Psoas muscle (tissue), 8 donors: ENCODE measurements around the gene SH3D19. TPM values are rescaled to one million over a fixed set of nuclear protein-coding genes. Genes with fewer than 3 reads are reported as not detected.

Source experiments
- ATAC-seq, 4 donors: fragments of 200-7000 bp; cut with Tn5 transposase; one replicate each; pipeline ENCODE4 v1.9.1; 2020; ENCODE audit warnings: moderate library complexity in 3 of 4, mild to moderate bottlenecking in 2 of 4
- DNase-seq, 2 donors: peaks; one replicate each; pipeline ENCODE4 v3.0.0-alpha.2; 2020
- H3K27ac ChIP-seq: fragments of 200-600 bp; one replicate; pipeline ENCODE4 v1.8.0; 2022
- H3K27me3 ChIP-seq, 3 donors: fragments of 200-600 bp in 1 of 3; one replicate each; pipeline versions ENCODE4 v1.6.1 to v1.8.0; 2013 to 2022; ENCODE audit warnings: low read length in 2 of 3, mild to moderate bottlenecking in 2 of 3, moderate library complexity in 1 of 3; ENCODE audit not compliant: insufficient read depth in 3 of 3
- H3K36me3 ChIP-seq, 2 donors: fragments of 200-600 bp in 1 of 2; one replicate each; pipeline versions ENCODE4 v1.6.1 to v1.8.0; 2013 to 2022; ENCODE audit warnings: low read depth in 1 of 2, mild to moderate bottlenecking in 1 of 2, moderate library complexity in 1 of 2; ENCODE audit not compliant: insufficient read depth in 1 of 2
- H3K4me1 ChIP-seq: fragments of 200-600 bp; one replicate; pipeline ENCODE4 v1.8.0; 2022
- H3K4me3 ChIP-seq: fragments of 200-600 bp; one replicate; pipeline ENCODE4 v1.8.0; 2022; ENCODE audit warnings: mild to moderate bottlenecking
- H3K9me3 ChIP-seq: fragments of 200-600 bp; one replicate; pipeline ENCODE4 v1.8.0; 2022
- CTCF ChIP-seq: fragments of 200-600 bp; IDR thresholded peaks from one replicate; pipeline ENCODE4 v1.8.0; 2022; ENCODE audit warnings: antibody characterized with exemption
- WGBS, 3 donors: extraction: QIAGEN DNeasy Blood & Tissue Kit; methylation state at CpG; one replicate each; pipeline versions ENCODE4 v1.1.6 to v1.1.7; 2013; 5-methylcytosine and 5-hydroxymethylcytosine counted together
- intact Hi-C, 2 donors: fragments of 100-400 bp; cut with DNase I; formaldehyde crosslinking; loops; one replicate each; pipeline versions ENCODE4 v1.11.0 to v1.14.2; 2022
- polyA plus RNA-seq, 3 donors: library from polyadenylated mRNA; stranded (reverse); fragments of 200-250 nt; gene quantifications; one replicate each; pipeline ENCODE4 v1.2.3, GENCODE V29; 2013
- total RNA-seq, 4 donors: library from RNA; stranded (reverse); fragmentation: NEBNext Ultra II Directional in 2 of 4; extraction: Animal tissue kit (Norgen Biotek cat#: 25700) in 2 of 4; gene quantifications; one replicate each; pipeline versions ENCODE4 v1.2.1 to v1.2.4, GENCODE V29; 2021 to 2023
- donor health status: healthy with polysubstance abuse.
- donor health status: DM: no; HTN: no; CAD: no; lungs with moderate emphysema.
- donor health status: Bipolar disorder and iron deficiency.
- donor health status: healthy.
- donor health status: DM: yes; HTN: yes; CAD: no.
- donor health status: DM: no; HTN: no; CAD: no.
- donor health status: DM: no; HTN: no; CAD: no.
- donor health status: DM: yes; HTN: yes; CAD: no.

The SH3D19 gene
- total and polyA plus RNA-seq, 7 donors, result 7.0 to 59.0 (median 26.9) TPM

- peaks cover 6% of the 10 kb centered on the region for H3K4me1 ChIP-seq
- intact Hi-C loops, result no loop called here
These were observed 157.8 kb downstream of the SH3D19 start for GRCh38 chr4:151167561-151167960.

GRCh38 chr4:151166636-151167035 lies 158.8 kb downstream of the SH3D19 start:
- peaks cover 0 to 16% of the 10 kb centered on the region in 2 donors for H3K36me3 ChIP-seq
- peak; percentile 47 to 76 (median 68) for ATAC-seq
- 24 to 50% (median 34%) methylated on average over 4 of the region's 4 CpGs for WGBS, 3 donors
- no peak overlapping the region for H3K27ac ChIP-seq
- peaks cover 6% of the 10 kb centered on the region for H3K4me1 ChIP-seq
- TF ChIP-seq CTCF, result no peak
- intact Hi-C loops, result no loop called here
- no peak overlapping the region for H3K4me3 ChIP-seq
- H3K9me3 ChIP-seq, result no peaks in the 10 kb centered on the region
- no peaks in the 10 kb centered on the region for H3K27me3 ChIP-seq
- no peak for DNase-seq

More at GRCh38 chr4:151167561-151167960, 157.8 kb downstream of the SH3D19 start:
- DNase-seq, result no peak
- no peak for TF ChIP-seq CTCF
- peaks cover 0 to 16% of the 10 kb centered on the region in 2 donors for H3K36me3 ChIP-seq
- no peak overlapping the region for H3K4me3 ChIP-seq
- no peak for ATAC-seq
- H3K27me3 ChIP-seq, result no peaks in the 10 kb centered on the region
- 94 to 98% (median 95%) methylated on average over 24 of the region's 24 CpGs for WGBS, 3 donors
- H3K27ac ChIP-seq, result no peak overlapping the region
- no peaks in the 10 kb centered on the region for H3K9me3 ChIP-seq

- no peak overlapping the region for H3K4me3 ChIP-seq
- DNase-seq, result no peak
- intact Hi-C loops, result no loop called here
- 76 to 79% (median 78%) methylated on average over 10 of the region's 10 CpGs for WGBS, 3 donors
- H3K27me3 ChIP-seq, result no peaks in the 10 kb centered on the region
- no peaks in the 10 kb centered on the region for H3K9me3 ChIP-seq
- H3K36me3 ChIP-seq, result peaks cover 0 to 9% of the 10 kb centered on the region in 2 donors
- H3K4me1 ChIP-seq, result peaks cover 6% of the 10 kb centered on the region
- TF ChIP-seq CTCF, result no peak
- no peak overlapping the region for H3K27ac ChIP-seq
- ATAC-seq, result no peak
These were observed 160.0 kb downstream of the SH3D19 start for GRCh38 chr4:151165205-151166000.

GRCh38 chr4:151163855-151164254 lies 161.6 kb downstream of the SH3D19 start:
- H3K36me3 ChIP-seq, result peaks cover 0 to 4% of the 10 kb centered on the region in 2 donors
- intact Hi-C loops, result no loop called here

More at GRCh38 chr4:151163855-151164254, 161.6 kb downstream of the SH3D19 start:
- Histone ChIP-seq H3K27me3 (no peaks in the 10 kb centered on the region), H3K27ac (no peak overlapping the region), H3K9me3 (no peaks in the 10 kb centered on the region), H3K4me3 (no peak overlapping the region), H3K4me1 (peaks cover 6% of the 10 kb centered on the region)
- DNase-seq, result no peak
- ATAC-seq, result no peak
- WGBS, 3 donors, result 87 to 96% (median 93%) methylated on average over 1 of the region's 1 CpG
- TF ChIP-seq CTCF, result no peak
